DMS153 (cell line): ENCODE results near the gene WDR59.
"Not testable (repeated sequence)": the region's sequence is repeated elsewhere in the genome, so short reads cannot be mapped to it uniquely, and the experiment has no call there.

Experiments used
- DNase-seq: peaks from one replicate; lab custom pipeline; 2025; lab: John Stamatoyannopoulos, UW

WDR59 gene, protein sequence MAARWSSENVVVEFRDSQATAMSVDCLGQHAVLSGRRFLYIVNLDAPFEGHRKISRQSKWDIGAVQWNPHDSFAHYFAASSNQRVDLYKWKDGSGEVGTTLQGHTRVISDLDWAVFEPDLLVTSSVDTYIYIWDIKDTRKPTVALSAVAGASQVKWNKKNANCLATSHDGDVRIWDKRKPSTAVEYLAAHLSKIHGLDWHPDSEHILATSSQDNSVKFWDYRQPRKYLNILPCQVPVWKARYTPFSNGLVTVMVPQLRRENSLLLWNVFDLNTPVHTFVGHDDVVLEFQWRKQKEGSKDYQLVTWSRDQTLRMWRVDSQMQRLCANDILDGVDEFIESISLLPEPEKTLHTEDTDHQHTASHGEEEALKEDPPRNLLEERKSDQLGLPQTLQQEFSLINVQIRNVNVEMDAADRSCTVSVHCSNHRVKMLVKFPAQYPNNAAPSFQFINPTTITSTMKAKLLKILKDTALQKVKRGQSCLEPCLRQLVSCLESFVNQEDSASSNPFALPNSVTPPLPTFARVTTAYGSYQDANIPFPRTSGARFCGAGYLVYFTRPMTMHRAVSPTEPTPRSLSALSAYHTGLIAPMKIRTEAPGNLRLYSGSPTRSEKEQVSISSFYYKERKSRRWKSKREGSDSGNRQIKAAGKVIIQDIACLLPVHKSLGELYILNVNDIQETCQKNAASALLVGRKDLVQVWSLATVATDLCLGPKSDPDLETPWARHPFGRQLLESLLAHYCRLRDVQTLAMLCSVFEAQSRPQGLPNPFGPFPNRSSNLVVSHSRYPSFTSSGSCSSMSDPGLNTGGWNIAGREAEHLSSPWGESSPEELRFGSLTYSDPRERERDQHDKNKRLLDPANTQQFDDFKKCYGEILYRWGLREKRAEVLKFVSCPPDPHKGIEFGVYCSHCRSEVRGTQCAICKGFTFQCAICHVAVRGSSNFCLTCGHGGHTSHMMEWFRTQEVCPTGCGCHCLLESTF

GRCh38 chr16:74984529-74985296, at the start of gene WDR59:
WDR59 (minus strand) TSS chr16:74985123; CDS start chr16:74985017, 106 bp downstream.
- DNase-seq, result peak; percentile 99

- no peak for DNase-seq
Observed at GRCh38 chr16:75032655-75033054, 47.7 kb upstream of the WDR59 start.

DNA sequence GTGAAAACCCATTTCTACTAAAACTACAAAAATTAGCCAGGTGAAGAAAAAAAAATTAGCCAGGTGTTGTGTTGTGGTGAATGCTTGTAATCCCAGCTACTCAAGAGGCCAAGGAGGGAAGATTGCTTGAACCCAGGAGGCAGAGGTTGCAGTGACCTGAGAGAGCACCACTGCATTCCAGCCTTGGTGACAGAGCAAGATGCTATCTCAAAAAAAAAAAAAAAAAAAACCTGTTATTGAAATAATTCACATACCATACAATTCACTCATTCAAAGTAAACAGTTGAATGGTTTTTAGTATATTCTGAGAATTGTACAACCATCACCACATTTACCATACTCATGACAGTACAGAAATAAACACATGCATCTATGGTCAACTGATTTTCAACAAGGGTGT, 44.9 kb upstream of the WDR59 start:
- no peak for DNase-seq

DNA sequence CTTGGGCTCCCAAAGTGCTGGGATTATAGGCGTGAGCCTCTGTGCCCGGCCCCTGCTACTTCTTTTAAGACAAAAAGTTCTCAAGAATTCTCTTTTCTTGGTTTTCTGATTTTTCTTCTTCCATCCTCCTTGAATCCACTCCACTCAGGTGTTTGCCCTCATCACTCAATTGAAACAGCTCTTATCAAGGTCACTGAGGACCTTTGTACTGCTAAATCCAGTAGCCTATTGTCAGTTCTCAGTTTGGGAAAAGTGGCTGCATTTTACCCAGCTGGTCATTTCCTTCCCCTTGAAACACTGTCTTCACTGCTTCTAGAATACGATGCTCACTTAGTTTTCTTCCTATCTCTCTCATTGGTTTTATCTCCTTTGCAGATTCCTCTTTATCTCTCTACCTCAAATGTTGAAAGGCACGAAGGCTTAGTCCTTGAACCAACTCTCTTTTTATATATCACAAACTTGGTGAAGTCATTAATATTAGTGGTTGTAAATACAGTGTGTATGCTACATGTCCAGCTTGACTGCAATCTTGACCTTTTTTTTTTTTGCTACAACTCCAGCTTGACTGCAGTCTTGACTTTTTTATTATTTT, 43.7 kb upstream of the WDR59 start:
- DNase-seq, result no peak

DNA sequence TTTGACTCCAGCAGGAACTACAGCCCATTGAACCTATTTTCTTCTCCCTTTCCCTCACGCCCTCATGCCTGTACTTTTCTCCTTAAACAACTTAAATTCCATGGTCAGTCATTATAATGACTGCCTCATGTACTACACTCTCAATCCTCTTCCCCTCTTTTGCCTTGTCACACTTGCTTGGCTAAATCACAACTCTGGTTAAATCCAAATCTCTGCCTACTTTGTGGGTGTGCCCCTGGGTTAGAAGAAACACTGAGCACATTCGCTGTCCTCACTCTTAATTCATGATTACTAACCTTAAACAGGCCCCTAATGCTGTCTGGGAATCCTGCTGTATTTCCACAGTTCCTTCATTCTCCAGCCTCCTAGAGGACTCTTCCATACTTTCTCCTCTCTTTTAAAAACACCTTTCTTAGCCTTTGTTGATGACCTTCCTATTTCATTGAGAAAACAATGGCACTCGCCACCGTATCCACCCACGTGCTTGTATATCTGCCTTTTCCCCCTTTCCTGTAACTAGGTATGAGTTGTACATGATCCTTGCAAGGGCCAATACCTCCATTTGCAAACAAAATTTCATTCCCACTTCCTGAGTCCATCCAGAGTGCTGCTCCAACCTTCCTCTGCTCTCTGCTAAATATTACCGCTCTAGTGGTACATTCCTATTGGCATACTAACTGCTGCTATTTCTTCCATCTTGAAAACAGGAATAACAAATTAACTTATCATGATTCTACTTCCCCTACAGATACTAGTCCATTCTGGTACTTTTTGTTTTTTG, 42.8 kb upstream of the WDR59 start:
- DNase-seq, result no peak

DNA sequence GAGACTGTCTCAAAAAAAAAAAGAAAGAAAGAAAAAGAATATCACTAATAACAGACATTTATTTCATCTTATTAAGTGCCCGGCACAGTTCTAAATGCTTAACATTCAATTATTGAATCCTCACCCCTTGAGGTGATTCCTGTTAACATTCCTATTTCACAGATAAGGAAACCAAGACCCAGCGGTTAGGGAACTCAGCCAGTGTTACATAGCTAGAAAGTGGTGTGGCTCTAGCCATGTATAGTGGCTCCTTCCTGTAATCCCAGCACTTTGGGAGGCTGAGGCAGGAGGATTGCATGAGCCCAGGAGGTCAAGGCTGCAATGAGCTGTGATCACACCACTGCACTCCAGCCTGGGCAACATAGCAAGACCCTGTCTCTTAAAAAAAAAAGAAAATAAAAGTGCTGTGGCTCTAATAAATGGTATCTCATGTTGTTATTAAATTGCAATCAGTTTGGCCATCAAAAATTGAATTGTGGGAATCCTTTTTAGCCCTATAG, 42.0 kb upstream of the WDR59 start:
- no peak for DNase-seq

DNA sequence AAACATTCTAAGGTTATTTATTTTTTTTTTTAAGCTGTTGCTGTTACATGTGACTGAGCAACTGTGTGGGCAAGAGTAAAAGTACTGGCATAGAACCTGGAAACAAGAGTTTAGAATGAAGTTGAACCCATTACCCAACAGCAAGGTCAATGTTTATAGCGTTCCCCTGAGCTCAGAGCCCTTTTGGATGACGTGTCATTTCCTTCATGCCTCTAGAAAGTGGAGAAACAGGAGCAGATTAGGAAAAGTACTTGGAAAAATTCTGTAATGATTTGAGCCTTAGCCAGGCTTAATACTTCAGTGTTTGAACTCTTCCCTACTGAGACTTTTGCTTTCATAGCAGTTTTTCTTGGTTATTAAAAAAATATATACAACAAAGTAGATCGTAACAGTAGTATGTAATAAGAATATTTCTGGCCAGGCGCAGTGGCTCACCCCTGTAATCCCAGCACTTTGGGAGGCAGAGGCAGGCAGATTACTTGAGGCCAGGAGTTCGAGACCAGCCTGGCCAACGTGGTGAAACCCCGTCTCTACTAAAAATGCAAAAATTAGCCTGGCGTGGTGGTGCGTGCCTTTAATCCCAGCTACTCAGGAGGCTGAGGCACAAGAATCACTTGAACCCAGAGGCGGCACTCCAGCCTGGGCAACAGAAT, 41.4 kb upstream of the WDR59 start:
- not testable (repeated sequence) for DNase-seq

- no peak for DNase-seq
Observed at GRCh38 chr16:75025761-75026160, 40.8 kb upstream of the WDR59 start.

DNA sequence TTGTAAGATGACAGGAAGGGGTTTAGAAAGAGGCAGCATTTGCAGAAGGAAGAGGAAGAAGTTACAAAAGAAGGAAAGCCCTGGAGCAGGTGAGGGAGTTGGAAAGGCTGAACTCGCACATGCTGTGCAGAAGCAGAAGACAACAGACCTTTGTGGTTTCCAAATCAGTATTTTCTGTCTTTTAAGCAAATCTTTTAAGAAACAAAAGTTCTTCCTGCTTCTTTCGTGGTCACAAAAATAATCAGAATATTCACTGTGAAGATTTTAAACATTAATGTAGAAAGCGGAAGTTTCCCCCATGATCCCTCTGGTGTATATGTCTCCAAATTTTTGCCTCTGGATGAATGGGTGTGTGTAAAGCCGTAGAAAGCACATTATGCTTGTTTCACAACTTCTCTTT, 39.7 kb upstream of the WDR59 start:
- DNase-seq, result no peak

DNA sequence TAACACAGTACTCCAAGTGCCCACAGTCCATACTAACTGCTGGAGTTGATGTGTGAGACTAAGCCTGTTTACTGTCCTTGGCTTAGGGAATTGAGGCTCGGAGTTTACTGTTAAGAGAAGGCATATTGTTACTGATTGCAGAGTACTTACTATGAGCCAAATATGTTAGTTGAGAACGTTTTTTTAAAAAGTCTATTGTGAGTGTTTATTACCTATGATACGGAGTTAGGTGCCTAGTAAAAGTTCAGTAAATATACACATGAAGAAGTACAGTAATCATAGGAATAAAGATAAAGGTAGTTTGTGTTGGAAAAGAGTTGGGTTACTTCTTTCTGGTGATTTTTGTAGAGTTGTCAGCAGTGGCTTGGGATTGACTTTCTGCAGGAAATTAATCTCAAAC, 39.3 kb upstream of the WDR59 start:
- no peak for DNase-seq

- no peak for DNase-seq
Observed at GRCh38 chr16:75023009-75023408, 38.1 kb upstream of the WDR59 start.

- DNase-seq, result no peak
Observed at GRCh38 chr16:75022567-75022966, 37.6 kb upstream of the WDR59 start.

DNA sequence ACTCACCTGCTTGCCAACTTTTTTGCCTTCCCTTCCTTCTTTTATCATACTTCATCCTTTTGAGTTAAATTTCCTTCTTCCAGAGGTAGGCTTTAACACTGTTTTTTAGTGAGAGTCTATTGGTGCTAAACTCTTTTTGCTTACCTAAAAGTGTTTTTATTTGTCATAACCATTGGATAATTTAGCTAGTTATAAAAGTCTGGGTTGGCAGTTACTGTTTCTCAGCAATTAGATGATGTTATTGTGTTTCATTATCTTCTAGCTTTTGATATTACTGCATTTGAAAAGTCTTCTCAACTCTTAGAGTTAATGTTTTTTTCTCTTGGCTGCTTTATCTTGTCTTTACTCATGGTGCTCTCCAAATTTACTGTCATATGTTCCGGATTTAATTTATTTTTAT, 36.5 kb upstream of the WDR59 start:
- no peak for DNase-seq

DNA sequence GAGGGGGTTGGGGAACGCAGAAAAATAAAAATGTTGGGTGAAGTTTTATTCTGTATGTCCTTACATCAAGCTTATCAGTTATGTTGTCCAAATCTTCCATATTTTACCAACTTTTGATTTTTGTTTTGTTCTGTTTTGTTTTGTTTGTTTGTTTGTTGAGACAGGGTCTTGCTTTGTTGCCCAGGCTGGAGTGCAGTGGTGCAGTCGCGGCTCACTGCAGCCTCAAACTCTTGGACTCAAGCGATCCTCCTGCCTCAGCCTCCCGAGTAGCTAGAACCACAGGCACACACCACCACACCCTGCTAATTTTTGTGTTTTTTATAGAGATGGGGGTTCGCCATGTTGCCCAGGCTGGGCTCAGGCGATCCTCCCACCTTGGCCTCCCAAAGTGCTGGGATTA, 34.7 kb upstream of the WDR59 start:
- no peak for DNase-seq

GRCh38 chr16:75019007-75019406, 34.1 kb upstream of the WDR59 start:
- DNase-seq, result no peak

- no peak for DNase-seq
Observed at GRCh38 chr16:75017670-75018525, 33.0 kb upstream of the WDR59 start.

GRCh38 chr16:75016451-75017081, 31.6 kb upstream of the WDR59 start:
- not testable (repeated sequence) for DNase-seq

GRCh38 chr16:75014318-75014717, 29.4 kb upstream of the WDR59 start:
- DNase-seq, result no peak

GRCh38 chr16:75013123-75013522, 28.2 kb upstream of the WDR59 start:
- DNase-seq, result not testable (repeated sequence)
